H7 (cell line): ENCODE results near the gene ADARB1. TPM values are rescaled to one million over a fixed set of nuclear protein-coding genes. Genes with fewer than 3 reads are reported as not detected.

Source experiments
- DNase-seq: peaks from one replicate; pipeline ENCODE4 v3.0.0; 2012
- H3K27me3 ChIP-seq: 2 replicates; pipeline ENCODE4 v1.6.0; 2011; ENCODE audit warnings: mild to moderate bottlenecking, low read length; ENCODE audit not compliant: control insufficient read depth, insufficient read depth
- H3K36me3 ChIP-seq: replicated peaks from 2 replicates; pipeline ENCODE4 v1.5.1; 2011; ENCODE audit warnings: low read length; ENCODE audit not compliant: control insufficient read depth, insufficient read depth
- H3K4me3 ChIP-seq: 2 replicates; pipeline ENCODE4 v1.5.1; 2011; ENCODE audit warnings: low read depth, mild to moderate bottlenecking, control low read depth, low read length, moderate library complexity; ENCODE audit not compliant: insufficient read depth
- total RNA-seq: library from RNA; depleted of rRNA; stranded (reverse); fragments of >200 nt; shearing (Covaris generic); gene quantifications from 2 replicates; pipeline ENCODE4 v1.2.3, GENCODE V29; 2014

Gene ADARB1
- total RNA-seq, 1 experiment from 2014 or later: 5.5 TPM

DNA sequence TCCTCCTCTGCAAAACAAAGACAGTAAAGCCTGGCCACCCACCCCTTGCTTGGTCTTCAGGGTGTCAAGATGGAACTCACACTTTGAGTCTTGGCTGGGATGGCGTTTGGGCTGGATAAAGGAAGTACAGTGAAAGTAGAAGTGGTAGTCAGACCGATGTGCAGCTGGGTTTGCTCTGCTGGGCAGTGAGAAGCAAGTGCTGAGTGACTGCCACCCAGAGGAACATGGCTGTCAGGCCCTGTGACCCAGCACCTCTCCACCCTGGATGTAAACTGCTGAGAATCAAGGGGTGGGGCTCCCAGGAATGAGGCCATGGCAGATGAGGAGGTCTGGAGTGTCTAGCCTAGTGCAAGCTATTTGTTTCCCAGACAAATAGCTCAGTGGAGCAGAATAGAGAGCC, 162.1 kb downstream of the ADARB1 start:
- H3K36me3 ChIP-seq: no peaks in the 10 kb centered on the region
- peak; percentile 39 for DNase-seq
- H3K27me3 ChIP-seq: no peaks in the 10 kb centered on the region
- H3K4me3 ChIP-seq: no peak overlapping the region

GRCh38 chr21:45237401-45237800, 163.0 kb downstream of the ADARB1 start:
- DNase-seq: no peak
- Histone ChIP-seq H3K36me3 (no peaks in the 10 kb centered on the region), H3K27me3 (no peaks in the 10 kb centered on the region), H3K4me3 (no peak overlapping the region)

GRCh38 chr21:45241357-45241756, 167.0 kb downstream of the ADARB1 start:
- Histone ChIP-seq H3K27me3 (no peaks in the 10 kb centered on the region), H3K36me3 (no peaks in the 10 kb centered on the region), H3K4me3 (no peak overlapping the region)
- DNase-seq: peak; percentile 7

- DNase-seq: no peak
- Histone ChIP-seq H3K27me3 (no peaks in the 10 kb centered on the region), H3K4me3 (no peak overlapping the region), H3K36me3 (no peaks in the 10 kb centered on the region)
These were observed 169.2 kb downstream of the ADARB1 start for GRCh38 chr21:45243603-45244002.

GRCh38 chr21:45244799-45245340, 170.5 kb downstream of the ADARB1 start:
- Histone ChIP-seq H3K4me3 (no peak overlapping the region), H3K36me3 (no peaks in the 10 kb centered on the region), H3K27me3 (no peaks in the 10 kb centered on the region)
- DNase-seq: peak; percentile 26

DNA sequence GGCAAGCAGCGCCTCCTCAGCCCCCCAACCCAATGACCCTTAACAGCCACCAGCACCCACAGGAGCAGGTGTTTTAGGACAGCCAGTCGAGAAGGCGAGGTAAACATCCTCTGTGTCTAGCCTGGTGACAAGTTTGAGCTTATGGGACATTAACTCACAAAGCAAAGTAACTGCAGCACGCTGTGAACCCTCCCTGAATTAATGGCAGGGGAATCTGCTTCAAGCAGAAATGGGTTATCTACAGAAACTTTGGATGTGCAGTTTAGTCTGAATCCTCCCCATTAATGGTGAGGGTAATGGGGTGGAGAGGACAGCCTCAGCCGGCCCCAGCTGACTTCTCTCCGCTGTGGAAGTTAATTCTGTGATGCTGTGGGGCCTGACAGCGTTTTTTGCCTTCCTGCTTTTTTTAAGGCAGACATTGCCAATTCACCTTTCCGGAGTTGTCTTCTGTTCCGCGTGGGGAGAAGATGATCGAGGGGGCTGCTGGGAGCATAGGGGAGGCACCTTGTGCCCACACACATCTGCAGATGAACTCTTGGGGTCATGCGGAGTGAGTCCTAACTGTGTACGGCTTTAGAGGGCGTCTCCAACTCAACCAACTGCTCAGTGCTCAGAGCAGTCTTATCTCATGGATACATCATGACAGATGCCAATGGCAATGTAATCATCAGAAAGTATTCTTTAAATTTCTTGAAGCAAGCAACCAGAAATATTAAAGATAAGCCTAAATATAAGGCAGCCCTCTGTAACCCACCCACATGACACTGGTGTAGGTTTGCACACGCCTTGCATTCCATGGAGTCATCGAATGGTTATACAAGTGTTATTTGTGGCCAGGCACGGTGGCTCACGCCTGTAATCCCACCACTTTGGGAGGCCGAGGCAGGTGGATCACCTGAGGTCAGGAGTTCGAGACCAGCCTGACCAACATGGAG, 172.3 kb downstream of the ADARB1 start:
- H3K4me3 ChIP-seq: no peak overlapping the region
- DNase-seq: peak; percentile 24
- no peaks in the 10 kb centered on the region for H3K36me3 ChIP-seq
- no peaks in the 10 kb centered on the region for H3K27me3 ChIP-seq

DNA sequence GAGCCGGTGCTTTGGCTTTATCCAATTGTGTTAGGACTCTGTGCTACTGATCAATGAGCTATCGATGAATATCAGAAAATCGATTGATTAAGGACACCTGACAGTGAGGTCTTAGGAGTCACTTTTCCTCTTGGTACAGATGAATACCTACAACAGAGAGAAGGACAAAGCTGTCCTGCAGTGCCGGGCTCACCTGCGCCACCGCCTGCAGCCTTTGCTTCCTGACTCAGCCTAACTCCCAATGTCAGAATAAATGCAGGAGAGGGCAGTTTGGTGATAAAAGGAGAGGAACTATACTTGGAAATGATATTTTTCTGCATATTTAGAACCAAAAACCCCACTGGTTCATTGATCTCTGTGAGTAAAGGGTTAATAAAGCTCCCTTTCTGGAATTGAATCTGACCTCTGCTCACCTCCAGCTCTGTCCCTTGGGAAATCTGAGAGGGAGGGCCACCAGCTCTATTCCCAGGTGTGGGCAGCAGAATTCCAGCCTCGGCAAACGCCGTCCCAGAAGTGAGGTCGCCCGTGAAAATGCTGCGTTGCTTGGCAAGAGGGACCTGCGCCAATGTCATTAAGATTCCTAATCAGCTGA, 174.0 kb downstream of the ADARB1 start:
- H3K27me3 ChIP-seq: no peaks in the 10 kb centered on the region
- no peaks in the 10 kb centered on the region for H3K36me3 ChIP-seq
- no peak overlapping the region for H3K4me3 ChIP-seq
- DNase-seq: peak; percentile 65

DNA sequence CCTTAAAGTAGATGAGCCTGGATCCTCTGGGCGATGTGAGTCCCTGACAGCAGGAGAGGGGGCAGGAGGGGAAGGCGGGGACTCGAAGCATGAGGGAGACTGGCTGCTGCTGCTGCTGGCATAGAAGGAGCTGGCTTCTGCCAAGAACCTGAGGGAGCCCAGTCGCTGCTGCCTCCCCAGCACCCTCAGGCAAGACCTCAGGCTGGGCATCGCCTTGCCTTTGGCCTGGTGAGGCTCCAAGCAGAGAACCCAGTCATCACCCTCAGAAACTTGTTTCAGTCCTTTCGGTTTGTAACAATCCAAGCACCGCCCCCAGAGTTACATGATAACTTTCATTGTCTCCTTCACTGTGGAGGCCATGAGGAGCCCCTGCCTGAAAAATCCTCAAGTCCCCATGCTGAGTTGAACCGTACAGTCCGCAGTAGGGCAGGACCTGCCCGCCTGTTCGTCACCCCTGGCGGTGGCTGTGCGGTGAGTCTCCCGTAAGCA, 174.6 kb downstream of the ADARB1 start:
- Histone ChIP-seq H3K4me3 (no peak overlapping the region), H3K27me3 (no peaks in the 10 kb centered on the region), H3K36me3 (no peaks in the 10 kb centered on the region)
- DNase-seq: peak; percentile 70

DNA sequence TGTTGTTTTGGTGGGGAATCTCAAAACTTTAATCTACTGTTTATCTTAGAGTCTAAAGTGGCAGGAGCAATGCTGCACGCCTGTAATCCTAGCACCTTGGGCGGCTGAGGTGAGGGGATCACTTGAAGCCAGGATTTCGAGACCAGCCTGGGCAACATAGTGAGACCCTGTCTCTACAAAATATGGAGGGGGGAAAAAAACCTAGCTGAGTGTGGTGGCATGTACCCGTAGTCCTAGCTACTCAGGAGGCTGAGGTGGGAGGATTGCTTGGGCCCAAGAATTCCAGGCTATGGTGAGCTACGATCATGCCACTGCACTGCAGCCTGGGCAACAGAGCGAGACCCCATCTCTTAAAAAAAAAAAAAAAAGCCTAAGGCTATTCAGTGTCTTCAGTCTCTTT, 175.2 kb downstream of the ADARB1 start:
- no peaks in the 10 kb centered on the region for H3K36me3 ChIP-seq
- H3K4me3 ChIP-seq: no peak overlapping the region
- H3K27me3 ChIP-seq: no peaks in the 10 kb centered on the region
- no peak for DNase-seq

GRCh38 chr21:45250272-45250671, 175.9 kb downstream of the ADARB1 start:
- Histone ChIP-seq H3K4me3 (no peak overlapping the region), H3K36me3 (no peaks in the 10 kb centered on the region), H3K27me3 (no peaks in the 10 kb centered on the region)
- DNase-seq: peak; percentile 6

DNA sequence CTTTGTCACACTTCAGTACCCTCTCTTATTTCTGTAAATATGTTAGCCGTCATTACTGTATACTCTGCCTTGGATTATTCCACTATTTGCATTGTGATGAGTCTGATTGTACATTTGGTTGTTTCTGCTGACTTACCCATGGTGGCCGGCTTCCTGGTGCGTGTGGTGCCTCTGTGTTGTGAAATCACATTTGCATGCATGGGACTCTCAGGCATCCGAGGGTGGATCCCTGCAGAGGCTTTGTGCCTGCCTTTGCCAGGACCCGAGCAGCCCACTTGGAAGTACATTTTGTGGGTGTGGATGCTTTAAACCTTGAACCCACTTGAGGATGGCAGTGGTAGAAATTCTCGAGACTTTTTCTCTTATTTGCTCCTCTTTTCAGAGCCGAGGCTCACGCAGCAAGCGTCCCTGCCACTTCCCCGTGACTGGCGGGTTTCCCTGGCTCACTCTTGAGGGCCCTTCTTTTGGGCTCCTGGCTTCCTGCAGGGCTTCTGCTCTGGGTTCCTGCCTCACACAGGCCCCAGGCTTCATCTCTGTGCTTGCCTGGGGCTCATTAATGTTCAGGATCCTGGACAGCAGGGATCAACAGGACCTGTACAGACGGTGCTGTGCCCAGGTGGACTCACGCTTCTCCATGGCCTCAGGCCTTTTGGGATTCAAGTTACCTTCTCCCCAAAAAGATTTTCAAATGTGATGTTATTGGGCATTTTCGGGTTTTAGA, 176.7 kb downstream of the ADARB1 start:
- no peak overlapping the region for H3K4me3 ChIP-seq
- H3K27me3 ChIP-seq: no peaks in the 10 kb centered on the region
- peak; percentile 20 for DNase-seq
- H3K36me3 ChIP-seq: no peaks in the 10 kb centered on the region

DNA sequence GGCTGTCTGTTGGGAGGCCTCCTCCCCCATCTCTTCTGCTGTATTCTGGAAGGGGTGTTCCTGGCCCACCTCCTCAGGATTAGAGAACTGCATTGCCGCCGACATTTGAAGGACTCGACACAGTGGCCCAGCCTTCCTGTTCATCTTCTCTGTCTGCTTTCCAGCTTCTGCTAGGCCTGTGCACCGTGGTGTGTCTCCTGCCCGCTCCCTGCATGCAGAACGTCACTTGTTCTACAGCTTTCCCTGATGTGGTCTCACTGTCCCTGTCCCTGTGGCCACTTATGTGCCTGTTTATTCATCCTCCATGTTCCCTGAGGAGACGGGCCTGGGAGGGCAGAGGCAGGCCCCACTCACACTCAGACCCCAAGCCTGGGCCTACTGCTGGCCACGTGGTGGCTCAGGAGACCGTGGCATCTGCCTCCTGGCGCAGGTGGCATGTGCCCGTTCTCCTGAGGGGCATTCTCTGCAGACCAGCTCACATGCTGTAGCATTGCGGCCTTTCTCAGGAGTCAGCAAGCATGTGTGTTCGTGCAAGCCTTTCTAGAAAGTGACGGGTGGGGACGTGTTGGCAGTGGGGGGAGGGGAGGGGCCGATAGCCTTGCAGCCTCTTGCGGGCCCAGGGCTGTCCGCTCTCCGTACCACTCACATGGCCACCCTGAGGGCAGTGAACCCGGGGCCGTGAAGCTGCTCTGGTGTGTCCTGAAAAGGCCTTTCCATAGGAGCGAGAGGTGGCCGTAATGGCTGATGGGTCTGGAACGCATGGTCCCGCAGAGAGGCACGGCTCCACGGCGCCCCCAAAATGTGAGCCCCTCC, 177.5 kb downstream of the ADARB1 start:
- DNase-seq: no peak
- Histone ChIP-seq H3K4me3 (no peak overlapping the region), H3K36me3 (no peaks in the 10 kb centered on the region), H3K27me3 (no peaks in the 10 kb centered on the region)

- Histone ChIP-seq H3K4me3 (no peak overlapping the region), H3K36me3 (no peaks in the 10 kb centered on the region), H3K27me3 (no peaks in the 10 kb centered on the region)
- peak; percentile 28 for DNase-seq
These were observed 178.1 kb downstream of the ADARB1 start for GRCh38 chr21:45252448-45252925.

DNA sequence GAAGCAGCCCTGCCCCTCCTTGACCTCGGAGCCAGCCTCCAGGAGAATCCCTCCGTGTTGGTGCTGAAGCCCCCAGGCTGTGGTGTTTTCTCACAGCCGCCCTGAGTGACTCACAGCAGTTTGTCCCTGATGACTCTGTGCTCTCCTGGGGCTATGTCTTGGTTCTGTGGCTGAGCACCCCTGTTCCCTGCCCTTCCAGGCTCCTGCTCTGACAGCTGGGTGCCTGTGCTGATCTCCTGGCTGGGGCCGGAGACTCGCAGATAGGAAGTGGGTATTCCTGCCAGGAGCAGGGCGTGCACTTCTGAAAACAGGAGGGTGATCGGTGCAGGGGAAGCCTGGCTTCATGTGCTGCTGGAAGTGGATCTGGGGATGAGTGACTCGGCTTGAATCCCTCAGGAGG, 178.8 kb downstream of the ADARB1 start:
- Histone ChIP-seq H3K36me3 (no peaks in the 10 kb centered on the region), H3K4me3 (no peak overlapping the region), H3K27me3 (no peaks in the 10 kb centered on the region)
- DNase-seq: peak; percentile 43
